ENCODE data around the gene RILPL1.
"Not testable (repeated sequence)": the region's sequence is repeated elsewhere in the genome, so short reads cannot be mapped to it uniquely, and the experiment has no call there.

RILPL1 gene

DNA sequence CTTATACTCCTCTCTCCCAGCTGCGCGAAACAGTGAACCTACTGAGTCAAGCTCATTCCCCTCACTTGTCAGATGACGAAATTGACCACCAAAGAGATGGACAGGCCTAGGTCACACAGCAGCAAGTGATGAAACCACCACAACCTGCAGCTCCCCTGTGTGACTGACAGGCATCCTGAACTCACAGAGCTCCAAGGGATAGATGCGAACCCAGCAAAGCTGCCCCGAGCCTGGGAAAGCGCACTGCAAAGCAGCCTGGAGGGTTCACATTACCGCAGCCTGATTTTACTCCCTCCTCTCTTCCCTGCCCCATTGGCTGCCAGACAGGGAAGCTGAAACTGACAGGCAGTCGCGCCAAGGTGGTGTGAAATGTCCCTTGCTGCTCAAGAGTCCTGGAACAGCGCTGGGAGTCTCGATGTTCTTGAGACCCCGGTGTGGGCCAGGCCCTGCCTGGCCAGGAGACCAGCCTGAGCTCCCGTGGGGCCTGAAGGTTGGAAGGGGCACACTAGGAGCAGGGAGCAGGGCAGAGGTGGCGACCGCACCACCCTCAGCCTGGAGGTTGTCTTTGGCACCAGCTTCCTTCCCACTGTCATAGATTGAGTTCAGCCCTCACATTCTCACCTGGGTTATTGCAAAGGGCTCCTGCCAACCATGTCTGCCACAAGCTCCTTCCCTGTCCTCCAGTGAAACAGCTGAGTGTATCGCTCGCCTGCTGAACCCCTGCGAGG, 39.2 kb downstream of the RILPL1 start:
- DNase-seq (ENCODE audit: low spot score) = no peak

DNA sequence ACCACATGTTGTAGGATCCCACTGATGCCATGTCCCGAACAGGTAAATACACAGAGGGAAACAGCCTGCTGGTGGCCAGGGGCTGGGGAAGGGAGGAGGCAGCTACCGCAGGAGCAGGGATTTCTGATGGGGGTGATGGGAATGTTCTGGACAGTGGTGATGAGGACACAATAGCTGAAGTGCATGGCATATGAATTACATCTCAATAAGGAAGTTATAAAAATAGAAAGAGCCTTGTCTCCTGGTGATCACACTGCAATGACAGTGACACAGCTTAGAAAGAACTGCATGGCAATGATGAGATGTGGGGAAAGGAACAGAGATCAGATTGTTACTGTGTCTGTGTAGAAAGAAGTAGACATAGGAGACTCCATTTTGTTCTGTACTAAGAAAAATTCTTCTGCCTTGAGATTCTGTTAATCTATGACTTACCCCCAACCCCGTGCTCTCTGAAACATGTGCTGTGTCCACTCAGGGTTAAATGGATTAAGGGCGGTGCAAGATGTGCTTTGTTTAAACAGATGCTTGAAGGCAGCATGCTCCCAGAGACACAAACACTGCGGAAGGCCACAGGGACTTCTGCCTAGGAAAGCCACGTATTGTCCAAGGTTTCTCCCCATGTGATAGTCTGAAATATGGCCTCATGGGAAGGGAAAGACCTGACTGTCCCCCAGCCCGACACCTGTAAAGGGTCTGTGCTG, 41.0 kb downstream of the RILPL1 start:
- DNase-seq (ENCODE audit: low spot score) = not testable (repeated sequence)

DNA sequence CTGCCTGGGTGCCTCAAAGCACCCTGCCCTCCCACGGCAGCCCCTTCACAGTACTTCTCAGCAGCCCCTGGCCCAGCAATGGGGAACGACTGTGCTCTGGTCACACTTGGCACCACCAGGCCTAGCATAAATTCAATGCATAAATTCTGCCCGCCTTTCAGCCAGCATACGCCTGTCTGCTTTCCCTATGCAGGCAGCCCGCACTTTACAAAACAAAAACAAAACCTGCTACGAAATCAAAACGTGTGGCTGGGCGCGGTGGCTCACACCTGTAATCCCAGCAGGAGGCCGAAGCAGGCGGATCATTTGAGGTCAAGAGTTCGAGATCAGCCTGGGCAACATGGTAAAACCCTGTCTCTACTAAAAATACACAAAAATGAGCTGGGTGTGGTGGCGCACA, 42.0 kb downstream of the RILPL1 start:
- DNase-seq (ENCODE audit: low spot score) = no peak

DNA sequence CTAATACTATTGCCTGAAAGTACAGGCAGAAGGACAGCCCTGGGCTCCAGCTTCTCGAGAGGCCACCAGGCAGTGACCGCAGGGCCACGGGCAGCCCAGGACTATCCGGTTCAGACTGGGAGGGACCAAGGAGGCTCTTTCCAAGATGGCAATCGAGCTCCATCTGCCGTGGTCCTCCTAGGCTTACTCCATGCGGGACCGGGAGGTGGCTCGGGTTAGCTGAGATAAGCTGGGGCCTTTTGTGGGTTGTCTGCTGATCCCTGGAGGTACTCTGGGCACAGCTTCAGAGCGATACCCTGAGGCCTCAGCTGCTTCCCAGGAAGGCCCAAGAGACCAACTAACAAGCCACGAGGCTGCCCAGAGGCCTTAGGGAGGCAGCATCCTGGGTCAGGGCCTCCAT, 42.5 kb downstream of the RILPL1 start:
- DNase-seq (ENCODE audit: low spot score) = no peak

DNA sequence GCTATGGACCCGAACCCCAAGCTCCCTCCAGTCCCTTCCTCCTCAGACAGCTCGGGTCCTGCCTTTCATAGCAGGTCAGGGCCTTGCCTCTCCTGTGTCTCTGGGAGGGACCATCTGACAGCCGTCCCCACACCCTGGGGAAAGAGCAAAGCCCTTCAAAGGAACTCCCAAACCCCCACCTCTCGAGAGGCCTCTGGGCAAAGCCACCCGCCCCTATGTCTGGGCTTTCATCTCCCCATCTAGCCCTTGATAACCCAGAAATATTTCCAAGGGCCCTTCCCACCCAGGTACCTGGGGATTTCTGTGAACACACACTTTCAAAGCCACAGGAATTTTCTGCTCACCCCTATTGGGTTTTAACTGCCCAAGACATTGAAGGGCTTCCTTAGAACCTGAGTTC, 43.4 kb downstream of the RILPL1 start:
- DNase-seq (ENCODE audit: low spot score) = no peak

- no peak for DNase-seq (ENCODE audit: low spot score)
Measured at GRCh38 chr12:123489580-123489979, 43.9 kb downstream of the RILPL1 start.

DNA sequence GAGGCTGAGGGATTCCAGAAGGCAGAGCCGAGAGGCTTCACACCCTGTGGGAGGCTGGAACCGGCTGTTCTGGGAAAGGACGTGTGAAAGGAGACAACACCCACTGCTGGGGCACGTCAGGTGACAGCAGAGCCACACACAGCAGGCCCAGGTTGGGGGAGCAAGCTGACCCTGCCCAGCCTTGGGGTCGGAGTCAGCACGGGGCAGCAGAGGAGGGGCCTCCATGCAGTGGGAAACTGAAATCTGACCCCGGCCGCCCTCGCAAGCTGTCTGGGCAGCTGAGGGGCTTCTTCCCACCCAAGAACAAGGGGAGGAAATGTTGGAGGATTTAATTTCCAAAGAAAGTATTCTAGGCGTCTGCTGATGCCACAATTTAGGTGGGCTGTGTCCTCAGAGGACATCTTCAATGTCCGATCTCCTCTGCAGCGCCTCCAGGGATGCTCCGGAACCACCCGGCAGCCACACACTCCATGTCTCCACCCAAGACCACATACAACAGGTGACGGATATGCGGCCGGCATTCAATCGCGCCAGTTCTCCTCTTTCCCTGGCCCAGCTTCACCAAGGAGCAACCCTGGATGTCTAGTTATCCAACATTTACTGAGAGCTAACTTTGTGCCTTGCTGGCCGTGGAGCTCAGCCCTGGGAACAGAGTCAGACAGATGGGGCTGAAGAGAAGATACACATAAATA, 44.8 kb downstream of the RILPL1 start:
- no peak for DNase-seq (ENCODE audit: low spot score)

DNA sequence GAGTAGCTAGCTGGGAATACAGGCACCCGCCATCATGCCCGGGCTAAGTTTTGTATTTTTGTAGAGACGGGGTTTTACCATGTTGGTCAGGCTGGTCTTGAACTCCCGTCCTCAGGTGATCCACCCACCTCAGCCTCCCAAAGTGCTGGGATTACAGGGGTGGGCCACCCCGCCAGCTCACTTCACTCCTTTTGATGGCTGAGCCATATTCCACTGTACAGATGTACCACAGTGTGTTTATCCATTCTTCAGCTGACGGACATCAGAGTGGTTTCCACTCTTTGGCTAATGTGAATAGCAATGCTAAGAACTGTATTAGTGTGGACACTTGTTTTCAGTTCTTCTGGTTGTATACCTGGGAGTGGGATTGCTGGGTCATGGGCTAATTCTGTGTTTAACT, 46.1 kb downstream of the RILPL1 start:
- no peak for DNase-seq (ENCODE audit: low spot score)

- DNase-seq (ENCODE audit: low spot score) = no peak
Measured at GRCh38 chr12:123485756-123486155, 47.8 kb downstream of the RILPL1 start.

- DNase-seq (ENCODE audit: low spot score) = no peak
Measured at GRCh38 chr12:123483602-123484248, 49.8 kb downstream of the RILPL1 start.

- DNase-seq (ENCODE audit: low spot score) = no peak
Measured at GRCh38 chr12:123482876-123483275, 50.6 kb downstream of the RILPL1 start.

DNA sequence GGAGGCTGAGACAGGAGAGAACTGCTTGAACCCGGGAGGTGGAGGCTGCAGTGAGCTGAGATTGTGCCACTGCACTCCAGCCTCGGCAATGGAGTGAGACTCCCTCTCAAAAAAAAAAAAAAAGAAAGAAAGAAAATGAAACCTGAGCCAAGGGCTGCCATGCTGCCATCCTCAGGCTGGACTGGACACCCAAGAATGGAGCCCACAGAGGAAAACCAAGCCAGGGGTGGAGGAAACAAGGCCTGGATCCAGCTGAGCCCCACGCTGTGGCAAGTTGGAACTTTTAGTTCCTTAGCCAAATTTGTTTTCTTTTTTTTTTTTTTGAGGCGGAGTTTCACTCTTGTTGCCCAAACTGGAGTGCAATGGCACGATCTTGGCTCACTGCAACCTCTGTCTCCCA, 52.3 kb downstream of the RILPL1 start:
- not testable (repeated sequence) for DNase-seq (ENCODE audit: low spot score)

DNA sequence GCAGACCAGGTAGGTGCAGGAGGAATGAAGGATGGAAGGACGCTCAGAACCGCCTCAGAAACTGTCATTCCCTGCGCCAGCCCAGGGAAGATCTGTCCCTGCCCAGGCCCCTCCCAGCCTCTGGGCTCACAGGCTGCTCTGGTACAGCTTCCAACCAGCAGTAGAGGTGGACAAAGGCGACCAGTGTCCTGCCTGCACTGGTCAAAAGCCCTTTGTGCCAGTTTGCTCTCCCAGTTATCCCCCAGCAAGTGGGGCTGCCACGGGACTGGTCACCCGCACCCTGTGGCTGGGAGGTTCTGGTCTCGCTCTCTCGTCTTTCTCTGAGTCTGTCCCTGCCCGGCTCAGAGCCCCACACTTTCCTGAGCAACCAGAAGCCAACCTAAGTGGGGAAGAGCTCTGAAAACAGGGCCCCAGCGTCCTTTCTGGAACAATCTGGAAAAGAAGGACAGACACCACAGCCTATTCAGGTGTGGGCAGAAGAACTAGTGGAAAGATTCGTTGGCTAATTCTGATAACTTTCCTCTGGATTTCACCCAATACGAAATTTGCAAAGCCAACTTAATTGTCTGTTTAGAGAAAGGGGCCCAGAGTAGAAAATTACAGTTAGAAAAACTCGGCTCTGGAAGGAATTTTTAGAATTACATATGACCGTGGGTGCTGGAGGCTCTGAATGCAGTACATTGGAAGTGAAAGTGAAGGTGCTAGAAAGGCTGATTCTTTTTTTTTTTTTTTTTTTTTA, 53.9 kb downstream of the RILPL1 start:
- DNase-seq (ENCODE audit: low spot score) = no peak

GRCh38 chr12:123478762-123479161, 54.8 kb downstream of the RILPL1 start:
- DNase-seq (ENCODE audit: low spot score) = peak; percentile 42

GRCh38 chr12:123478069-123478468, 55.5 kb downstream of the RILPL1 start:
- no peak for DNase-seq (ENCODE audit: low spot score)

DNA sequence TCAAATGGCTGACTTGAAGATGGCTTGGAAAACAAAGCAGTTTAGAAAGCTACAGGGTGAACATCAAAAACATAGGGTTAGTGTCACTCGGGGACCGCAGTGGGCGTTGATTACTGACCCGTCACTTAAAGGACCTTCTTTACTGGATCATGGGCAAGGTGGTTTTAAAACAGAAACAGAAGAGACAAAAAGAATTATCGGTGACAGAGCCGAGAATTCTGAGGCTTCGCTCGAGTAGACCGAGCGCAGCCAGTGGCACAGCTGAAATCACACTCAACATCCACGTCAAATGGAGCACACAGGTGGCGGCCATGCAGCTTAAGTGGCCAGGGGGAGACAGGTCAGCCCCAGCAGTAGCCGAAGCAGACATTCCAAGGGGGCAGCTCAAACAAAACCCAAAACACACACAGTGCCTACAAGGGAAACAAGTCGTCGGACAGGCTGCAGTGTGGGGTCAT, 58.2 kb downstream of the RILPL1 start:
- DNase-seq (ENCODE audit: low spot score) = no peak

- peak; percentile 47 for DNase-seq (ENCODE audit: low spot score)
Measured at GRCh38 chr12:123474485-123475245, 58.9 kb downstream of the RILPL1 start.

GRCh38 chr12:123472438-123472849, 61.1 kb downstream of the RILPL1 start:
- no peak for DNase-seq (ENCODE audit: low spot score)

DNA sequence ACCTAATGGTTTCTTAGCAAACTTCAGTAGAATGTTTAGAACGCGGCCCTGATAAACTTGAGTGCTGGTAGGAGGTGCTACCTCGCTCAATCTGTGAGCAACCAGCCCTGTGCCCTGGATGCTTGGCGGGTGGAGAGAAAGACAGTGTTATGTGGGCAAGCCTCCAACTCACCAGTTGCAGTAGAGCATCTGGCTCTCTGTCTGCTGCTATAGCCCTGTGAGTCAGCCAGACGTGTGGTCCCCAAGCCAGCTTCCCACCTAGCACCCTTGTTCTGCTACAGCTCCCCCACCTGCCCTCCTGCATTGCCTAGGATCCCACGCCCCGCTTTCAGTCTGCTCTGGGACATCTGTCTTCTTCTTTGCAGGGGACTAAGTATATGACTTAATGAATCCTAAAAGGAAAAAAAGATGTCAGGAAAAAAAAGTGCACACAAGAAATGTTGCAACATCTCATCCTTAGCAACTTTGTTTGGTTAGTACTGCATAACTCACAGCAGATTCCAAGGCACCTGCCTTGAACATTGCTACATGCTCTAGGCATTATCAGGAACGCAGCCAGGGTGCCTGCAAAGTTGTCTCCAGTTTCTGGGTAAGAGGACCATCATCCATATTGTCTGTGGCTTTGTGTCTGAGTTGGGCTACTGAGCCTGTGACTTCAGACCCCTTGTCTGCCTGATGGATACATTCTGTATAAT, 62.0 kb downstream of the RILPL1 start:
- DNase-seq (ENCODE audit: low spot score) = no peak

GRCh38 chr12:123469978-123470377, 63.5 kb downstream of the RILPL1 start:
- DNase-seq (ENCODE audit: low spot score) = no peak
